Skin epidermis (tissue), 12 donors: ENCODE data around the gene FFAR3.

Experiments used
- H3K27ac ChIP-seq, 21 experiments: fragments of 200-600 bp; sonication (generic) in 11 of 21; one replicate each; pipeline ENCODE4 v1.5.0; 2020; ENCODE audit warnings: mild to moderate bottlenecking in 3 of 21, inconsistent platforms in 2 of 21, moderate library complexity in 2 of 21
- H3K4me3 ChIP-seq, 7 experiments: fragments of 200-600 bp; sonication (generic) in 2 of 7; one replicate each; pipeline ENCODE4 v1.5.0; 2020; ENCODE audit warnings: inconsistent platforms in 2 of 7, mild to moderate bottlenecking in 2 of 7, moderate library complexity in 1 of 7

The FFAR3 gene

DNA sequence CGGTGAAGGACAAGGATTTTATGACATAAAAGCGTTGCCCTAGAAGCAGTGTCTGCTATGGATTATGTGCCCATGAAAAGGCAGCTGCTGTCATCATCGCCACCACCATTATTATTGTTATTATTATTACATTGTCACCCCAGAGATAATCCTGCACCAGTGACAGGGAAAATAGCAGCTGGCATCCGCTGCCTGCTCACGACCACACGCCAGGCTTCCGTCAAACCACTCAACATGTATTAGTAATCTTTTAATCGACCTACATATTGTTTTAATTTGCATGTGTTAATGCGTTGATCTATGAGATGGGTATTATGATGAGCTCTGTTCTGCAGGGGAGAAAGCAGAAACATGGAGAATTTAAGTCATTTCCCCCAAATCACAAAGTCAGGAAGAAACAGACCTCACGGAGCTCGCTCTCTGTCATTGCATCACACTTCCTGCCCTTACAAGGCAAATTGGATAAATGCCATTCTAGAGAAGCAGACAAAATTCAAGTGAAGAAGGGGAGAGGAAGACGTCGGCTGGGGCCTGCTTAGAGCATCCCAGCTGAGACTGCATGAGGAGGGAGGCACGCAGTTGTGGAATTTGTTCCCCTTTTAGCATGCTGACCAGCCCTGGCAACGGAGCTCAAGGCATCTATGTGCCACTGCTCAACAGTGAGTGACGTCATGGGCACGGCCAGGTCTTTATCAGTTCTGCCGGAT is at the start of gene FFAR3:
FFAR3 (plus strand) TSS at position 594 of the 707 bp plus-strand sequence. CDS start 431 bp downstream, outside the sequence.
- Histone ChIP-seq H3K4me3 (no peak within 1 kb of the TSS), H3K27ac (no peak within 1 kb of the TSS)

- Histone ChIP-seq H3K4me3 (no peak overlapping the region), H3K27ac (no peak overlapping the region)
Measured at GRCh38 chr19:35308910-35309309, 49.4 kb upstream of the FFAR3 start.

GRCh38 chr19:35309481-35310279 is 48.6 kb upstream of the FFAR3 start:
- Histone ChIP-seq H3K4me3 (no peak overlapping the region), H3K27ac (no peak overlapping the region)

- H3K27ac ChIP-seq = no peak overlapping the region
- no peak overlapping the region for H3K4me3 ChIP-seq
Measured at GRCh38 chr19:35310331-35310730, 47.9 kb upstream of the FFAR3 start.

DNA sequence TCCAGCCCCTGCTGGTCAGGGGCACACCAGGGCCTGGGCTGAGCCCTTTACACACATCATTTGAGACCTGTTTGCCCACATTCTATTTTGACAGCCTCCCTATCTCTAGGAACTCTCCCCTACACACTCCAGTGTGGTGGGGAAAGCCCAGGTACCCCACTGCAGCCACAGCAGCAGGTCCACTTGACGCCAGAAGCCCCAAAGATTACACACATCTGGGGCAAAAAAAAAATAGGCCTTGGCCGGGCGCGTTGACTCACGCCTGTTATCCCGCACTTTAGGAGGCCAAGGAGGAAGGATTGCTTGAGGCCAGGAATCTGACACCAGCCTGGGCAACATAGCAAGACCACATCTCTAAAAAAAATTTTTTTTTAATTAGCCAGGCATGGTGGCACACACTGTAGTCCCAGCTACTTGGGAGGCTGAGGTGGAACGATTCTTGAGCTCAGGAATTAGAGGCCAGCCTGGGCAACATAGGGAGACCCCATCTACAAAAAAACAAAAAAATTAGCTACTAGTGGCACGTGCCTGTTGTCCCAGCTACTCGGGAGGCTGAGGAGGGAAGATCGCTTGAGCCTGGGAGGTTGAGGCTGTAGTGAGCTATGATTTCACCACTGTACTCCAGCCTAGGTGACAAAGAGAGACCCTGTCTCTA is 47.3 kb upstream of the FFAR3 start:
- no peak overlapping the region for H3K4me3 ChIP-seq
- H3K27ac ChIP-seq = no peak overlapping the region

DNA sequence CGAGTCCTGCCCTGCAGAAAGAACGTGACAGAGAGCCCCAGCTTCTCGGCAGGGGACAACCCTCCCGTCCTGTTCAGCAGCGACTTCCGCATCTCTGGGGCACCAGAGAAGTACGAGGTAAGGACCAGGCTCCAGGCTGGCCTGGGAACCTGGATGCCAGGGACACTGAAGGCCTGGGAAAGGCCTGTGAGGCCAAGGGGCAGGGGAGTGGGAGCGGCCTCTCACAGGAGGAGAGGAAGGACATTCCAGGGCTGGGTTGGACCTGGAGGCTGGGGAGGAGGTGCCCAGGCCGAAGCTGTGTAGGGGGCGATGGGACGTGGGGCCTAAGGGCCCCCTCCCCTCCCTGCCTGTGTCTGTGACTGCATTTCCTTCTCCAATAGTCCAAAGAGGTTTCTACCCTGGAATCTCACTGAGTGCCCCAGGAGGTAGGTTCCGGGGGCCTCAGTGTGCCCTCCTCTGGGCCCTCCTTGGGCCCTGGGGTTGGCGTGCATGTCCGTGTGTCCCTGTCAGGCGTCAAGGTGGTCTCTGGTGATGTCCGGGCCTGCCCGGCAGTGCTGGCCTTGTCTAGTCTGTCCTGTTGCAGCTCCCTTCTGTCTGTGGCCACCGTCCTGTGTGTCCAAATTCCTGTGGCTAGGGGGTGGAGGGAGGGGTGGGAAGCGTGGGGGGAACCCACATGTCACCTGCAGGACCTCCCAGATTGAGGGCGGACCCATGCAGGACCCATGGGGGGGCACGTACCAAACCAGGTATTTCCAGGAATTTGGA is 46.2 kb upstream of the FFAR3 start:
- Histone ChIP-seq H3K27ac (no peak overlapping the region), H3K4me3 (no peak overlapping the region)

GRCh38 chr19:35313587-35313986 is 44.7 kb upstream of the FFAR3 start:
- no peak overlapping the region for H3K27ac ChIP-seq
- H3K4me3 ChIP-seq = no peak overlapping the region

- Histone ChIP-seq H3K27ac (no peak overlapping the region), H3K4me3 (no peak overlapping the region)
Measured at GRCh38 chr19:35314031-35314430, 44.2 kb upstream of the FFAR3 start.

GRCh38 chr19:35314858-35315470 is 43.3 kb upstream of the FFAR3 start:
- H3K27ac ChIP-seq = no peak overlapping the region
- H3K4me3 ChIP-seq = no peak overlapping the region

DNA sequence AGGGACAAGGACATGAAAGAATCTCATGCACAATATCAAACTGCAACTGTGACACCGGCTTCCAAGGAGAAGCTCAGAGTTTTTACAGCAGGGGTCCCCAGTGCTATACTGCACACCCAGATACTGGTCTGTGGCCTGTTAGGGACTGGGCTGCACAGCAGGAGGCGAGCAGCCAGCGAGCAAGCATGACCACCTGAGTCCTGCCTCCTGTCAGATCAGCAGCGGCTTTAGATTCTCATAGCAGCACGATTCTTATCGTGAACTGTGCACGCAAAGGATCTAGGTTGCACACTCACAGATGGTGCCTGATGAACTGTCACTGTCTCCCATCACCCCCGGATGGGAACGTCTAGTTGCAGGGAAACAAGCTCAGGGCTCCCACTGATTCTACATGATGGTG is 42.4 kb upstream of the FFAR3 start:
- no peak overlapping the region for H3K27ac ChIP-seq

DNA sequence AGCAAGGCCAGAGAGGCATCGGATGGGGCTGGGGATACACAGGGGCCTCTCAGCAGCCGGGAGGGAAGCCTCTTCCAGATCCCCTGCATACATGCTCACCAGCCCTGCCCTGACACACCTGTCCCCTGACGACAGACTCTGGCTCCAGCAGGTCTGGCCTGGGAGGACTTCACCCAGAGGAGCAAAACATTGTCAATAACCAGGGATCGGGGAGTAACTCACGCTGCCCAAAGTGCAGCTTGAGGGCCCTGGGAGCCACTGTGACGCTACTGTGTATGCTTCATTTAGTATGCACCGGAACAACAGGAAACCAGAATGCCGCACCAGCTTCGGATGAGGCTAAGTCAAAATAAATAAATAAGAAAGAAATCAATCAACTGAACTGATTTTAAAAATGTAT is 41.7 kb upstream of the FFAR3 start:
- no peak overlapping the region for H3K4me3 ChIP-seq
- H3K27ac ChIP-seq = peak overlapping the region in 1 of 21 experiments; percentile 75

More for the DNA sequence above, 42.4 kb upstream of the FFAR3 start:
- no peak overlapping the region for H3K4me3 ChIP-seq

DNA sequence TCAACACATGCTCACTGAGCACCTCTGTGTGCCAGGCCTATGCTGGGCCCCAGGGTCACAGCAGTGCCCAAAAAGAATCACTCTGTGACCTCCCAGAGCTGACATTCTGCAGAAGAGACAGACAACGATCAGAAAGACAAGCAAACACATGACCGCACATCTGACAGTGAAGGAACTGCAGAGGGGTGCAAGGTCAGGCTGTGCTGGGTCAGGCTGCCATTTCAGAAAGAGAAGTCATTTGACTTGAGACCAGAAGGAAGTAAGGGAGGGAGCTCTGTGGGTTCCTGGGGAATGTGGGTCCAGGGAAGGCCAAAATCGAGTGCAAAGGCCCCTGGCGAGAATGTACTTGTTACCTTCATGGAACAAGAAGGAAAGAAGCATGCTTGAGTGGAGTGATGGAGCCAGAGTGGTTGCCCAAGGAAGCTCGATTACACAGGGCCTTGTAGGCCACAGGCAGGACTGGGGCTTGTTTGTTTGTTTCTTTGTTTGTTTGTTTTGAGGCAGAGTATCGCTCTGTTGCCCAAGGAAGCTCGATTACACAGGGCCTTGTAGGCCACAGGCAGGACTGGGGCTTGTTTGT is 40.7 kb upstream of the FFAR3 start:
- Histone ChIP-seq H3K4me3 (no peak overlapping the region), H3K27ac (peak overlapping the region in 10 of 21 experiments; percentile 3 to 75 (median 38))

DNA sequence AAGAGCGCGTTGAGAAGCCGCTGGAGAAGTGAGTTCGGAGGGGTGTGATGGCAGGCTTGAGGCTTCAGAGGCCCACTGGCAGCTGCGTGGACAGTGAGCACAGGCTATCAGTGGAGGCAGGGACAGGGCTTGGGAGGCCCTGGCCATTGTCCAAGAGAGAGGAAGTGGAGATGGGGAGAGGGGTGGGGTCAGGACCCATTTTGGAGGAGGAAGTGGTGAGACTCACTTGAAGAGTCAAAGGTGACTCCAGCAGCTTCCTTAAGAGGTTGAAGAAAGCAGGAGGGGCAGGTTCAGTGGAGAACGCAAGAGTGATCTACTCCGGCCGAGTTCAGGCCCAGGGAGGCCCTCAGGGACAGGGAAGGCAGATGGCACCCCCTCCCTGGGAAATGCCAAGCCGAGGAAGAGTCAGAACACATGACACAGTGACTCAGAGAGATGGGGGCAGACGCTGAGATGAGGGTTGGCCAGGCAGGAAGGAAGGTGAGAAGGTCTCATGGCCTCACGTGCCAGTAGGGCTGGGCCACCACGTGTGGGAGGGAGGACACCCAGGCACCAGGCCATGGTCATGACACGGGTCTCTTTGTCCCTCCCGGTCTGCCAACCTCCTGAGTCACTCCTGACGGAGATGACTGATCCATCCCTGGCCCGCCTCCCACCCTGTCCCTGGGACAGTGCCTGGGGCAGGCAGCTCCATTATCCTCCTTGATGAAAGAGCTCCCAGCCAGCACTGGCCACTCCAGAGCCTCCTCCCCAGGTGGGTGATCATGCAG is 39.4 kb upstream of the FFAR3 start:
- no peak overlapping the region for H3K4me3 ChIP-seq
- peak overlapping the region in 12 of 21 experiments; percentile 6 to 71 (median 46) for H3K27ac ChIP-seq

DNA sequence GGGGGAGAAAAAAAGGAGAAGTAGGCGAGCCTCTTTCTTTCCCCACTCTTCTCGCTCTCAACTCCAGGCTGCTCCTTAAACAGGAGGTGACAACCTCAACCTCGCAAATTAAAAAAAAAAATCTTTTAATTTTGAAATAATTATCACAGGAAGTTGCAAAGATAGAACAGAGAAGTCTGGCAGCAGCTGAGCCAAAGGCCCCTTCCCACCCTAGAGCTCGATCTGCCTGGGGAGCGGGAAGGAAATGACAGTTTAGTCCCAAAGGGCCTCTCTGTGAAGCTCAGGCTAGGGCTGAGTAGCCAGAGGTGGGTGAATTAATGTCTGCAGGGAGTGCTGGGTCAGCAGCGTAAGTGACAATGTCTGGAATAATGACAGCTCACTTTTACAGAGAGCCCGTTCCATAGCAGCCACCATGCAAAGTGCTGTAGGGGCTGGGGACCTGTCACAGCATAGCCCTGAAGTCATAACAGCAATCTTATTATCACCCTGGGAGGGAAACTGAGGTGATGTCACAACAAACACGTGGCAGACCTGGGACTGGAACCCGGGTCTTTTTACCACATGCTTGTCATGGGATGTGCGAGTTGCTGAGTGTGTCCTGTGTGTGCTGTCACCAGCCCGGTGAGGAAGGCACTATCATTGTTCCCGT is 38.1 kb upstream of the FFAR3 start:
- peak overlapping the region in 4 of 21 experiments; percentile 7 to 46 (median 22) for H3K27ac ChIP-seq

GRCh38 chr19:35321291-35321690 is 37.0 kb upstream of the FFAR3 start:
- H3K27ac ChIP-seq = no peak overlapping the region
- H3K4me3 ChIP-seq = no peak overlapping the region

More for the DNA sequence above, 38.1 kb upstream of the FFAR3 start:
- H3K4me3 ChIP-seq = no peak overlapping the region

DNA sequence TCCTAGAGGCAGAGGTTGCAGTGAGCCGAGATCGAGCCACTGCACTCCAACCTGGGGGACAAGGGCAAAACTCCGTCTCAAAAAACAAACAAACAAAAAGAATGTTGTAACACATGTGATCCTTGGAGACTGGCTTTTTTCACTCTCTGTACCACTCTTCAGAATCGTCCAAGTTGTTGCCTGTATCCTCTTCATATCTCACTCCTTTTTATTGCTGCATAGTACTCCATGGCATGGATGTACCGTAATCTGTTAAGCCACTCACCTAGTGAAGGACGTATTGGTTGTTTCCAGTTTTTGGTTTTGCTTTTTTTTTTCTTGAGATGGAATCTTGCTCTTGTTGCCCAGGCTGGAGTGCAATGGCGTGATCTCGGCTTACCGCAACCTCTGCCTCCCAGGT is 36.2 kb upstream of the FFAR3 start:
- no peak overlapping the region for H3K4me3 ChIP-seq
- no peak overlapping the region for H3K27ac ChIP-seq

GRCh38 chr19:35327642-35328041 is 30.6 kb upstream of the FFAR3 start:
- H3K27ac ChIP-seq = no peak overlapping the region

GRCh38 chr19:35328851-35329285 is 29.4 kb upstream of the FFAR3 start, which contains the start of gene CD22:
TSS of gene CD22 (plus strand) at chr19:35329187. CDS start at chr19:35332041, 2,854 bp downstream.
- Histone ChIP-seq H3K4me3 (no peak within 1 kb of the TSS), H3K27ac (peak within 1 kb of the TSS in 1 of 21 experiments; percentile 40)

More at GRCh38 chr19:35327642-35328041, 30.6 kb upstream of the FFAR3 start:
- no peak overlapping the region for H3K4me3 ChIP-seq
